Measurements from ENCODE around the gene TNF.
A peak's percentile ranks its signal among the peaks of the same experiment; 100 is the strongest.
"Not testable (repeated sequence)": the region's sequence is repeated elsewhere in the genome, so short reads cannot be mapped to it uniquely, and the experiment has no call there.

Gene TNF

GRCh38 chr6:31546339-31546957 is 28.9 kb upstream of the TNF start, which contains the start of gene ATP6V1G2:
ATP6V1G2 (minus strand) TSS chr6:31546608; CDS start chr6:31546559, 49 bp downstream.
- DNase-seq (ENCODE audit: low read depth), result peak; percentile 94
- TF ChIP-seq POLR2A (IDR thresholded peaks at IDR 0.05; ENCODE audit: extremely low read depth, insufficient read length) (no peak), CTCF (IDR thresholded peaks at IDR 0.05; ENCODE audit: low read depth, low read length) (peak; percentile 98), MAX (IDR thresholded peaks at IDR 0.05; ENCODE audit: low read depth, low read length) (no peak; the same call in 1 of the 2 replicates), MYC (IDR thresholded peaks at IDR 0.05; ENCODE audit: low read depth, low read length) (no peak; the same call in none of the 2 replicates)
- H3K4me3 ChIP-seq (ENCODE audit: low read depth, low read length), result peak within 1 kb of the TSS; percentile 56

- TF ChIP-seq MYC (IDR thresholded peaks at IDR 0.05; ENCODE audit: low read depth, low read length) (peak; percentile 74), CTCF (IDR thresholded peaks at IDR 0.05; ENCODE audit: low read depth, low read length) (no peak), MAX (IDR thresholded peaks at IDR 0.05; ENCODE audit: low read depth, low read length) (no peak; the same call in 1 of the 2 replicates), POLR2A (IDR thresholded peaks at IDR 0.05; ENCODE audit: extremely low read depth, insufficient read length) (peak; percentile 28)
- peak within 1 kb of the TSS; percentile 65 for H3K4me3 ChIP-seq (ENCODE audit: low read depth, low read length)
- peak; percentile 100 for DNase-seq (ENCODE audit: low read depth)
Measured at GRCh38 chr6:31546958-31547726, 28.2 kb upstream of the TNF start, which contains the start of gene NFKBIL1. NFKBIL1 (plus strand) TSS chr6:31547608; CDS start chr6:31547695, 87 bp downstream.

GRCh38 chr6:31547727-31548543 is 27.4 kb upstream of the TNF start:
- TF ChIP-seq POLR2A (IDR thresholded peaks at IDR 0.05; ENCODE audit: extremely low read depth, insufficient read length) (no peak), CTCF (IDR thresholded peaks at IDR 0.05; ENCODE audit: low read depth, low read length) (no peak), MYC (IDR thresholded peaks at IDR 0.05; ENCODE audit: low read depth, low read length) (no peak), MAX (IDR thresholded peaks at IDR 0.05; ENCODE audit: low read depth, low read length) (no peak)
- peak overlapping the region; percentile 65 for H3K4me3 ChIP-seq (ENCODE audit: low read depth, low read length)
- DNase-seq (ENCODE audit: low read depth), result peak; percentile 49

- no peak for DNase-seq (ENCODE audit: low read depth)
- peak overlapping the region; percentile 65 for H3K4me3 ChIP-seq (ENCODE audit: low read depth, low read length)
- TF ChIP-seq POLR2A (IDR thresholded peaks at IDR 0.05; ENCODE audit: extremely low read depth, insufficient read length), result no peak
- no peak for TF ChIP-seq MAX (IDR thresholded peaks at IDR 0.05; ENCODE audit: low read depth, low read length)
- TF ChIP-seq MYC (IDR thresholded peaks at IDR 0.05; ENCODE audit: low read depth, low read length), result no peak
Measured at GRCh38 chr6:31548544-31548873, 26.9 kb upstream of the TNF start.

- peak; percentile 92 for DNase-seq (ENCODE audit: low read depth)
- not testable (repeated sequence) for H3K4me3 ChIP-seq (ENCODE audit: low read depth, low read length)
- peak; percentile 45; the same call in 1 of the 2 replicates for TF ChIP-seq MYC (IDR thresholded peaks at IDR 0.05; ENCODE audit: low read depth, low read length)
- TF ChIP-seq CTCF (IDR thresholded peaks at IDR 0.05; ENCODE audit: low read depth, low read length), result peak; percentile 85
Measured at GRCh38 chr6:31551371-31551770, 24.0 kb upstream of the TNF start.

All from NB4 (cell line).